ENCODE measurements around the gene STAMBP. TPM values are rescaled to one million over a fixed set of nuclear protein-coding genes. Genes with fewer than 3 reads are reported as not detected.

The STAMBP gene
- total and polyA plus RNA-seq, 2 of the 4 experiments (the other 2 are of a cell fraction): 29.7 to 38.7 TPM

GRCh38 chr2:73830871-73831401 is 2.2 kb downstream of the STAMBP start (continued):
- no peak for TF ChIP-seq RAD21 (IDR thresholded peaks at IDR 0.05; ENCODE audit: low read length)
- TF ChIP-seq RFX5 (IDR thresholded peaks at IDR 0.05; ENCODE audit: low read depth, low read length): no peak
- TF ChIP-seq MAZ (IDR thresholded peaks at IDR 0.05; ENCODE audit: borderline replicate concordance, low read depth, low read length): no peak
- TF ChIP-seq BHLHE40 (IDR thresholded peaks at IDR 0.05; ENCODE audit: low read depth, low read length): peak; percentile 57; the same call in 1 of the 2 replicates

GRCh38 chr2:73832930-73833329 is 4.2 kb downstream of the STAMBP start:
- no peak overlapping the region for H3K4ac ChIP-seq (ENCODE audit: low read depth, low read length)
- CTCF ChIA-PET: no interaction called here
- ATAC-seq (ENCODE audit: low read depth): no peak
- H3K4me3 ChIP-seq (ENCODE audit: insufficient read depth, low read depth, low read length): no peak overlapping the region
- BruUV-seq (replicated peaks): no TSS peak
- TF ChIP-seq MAZ (IDR thresholded peaks at IDR 0.05; ENCODE audit: borderline replicate concordance, low read depth, low read length): no peak
- no peak for TF ChIP-seq BHLHE40 (IDR thresholded peaks at IDR 0.05; ENCODE audit: low read depth, low read length)
- TF ChIP-seq NFE2L2 (IDR thresholded peaks at IDR 0.05; ENCODE audit: low read depth, low read length): no peak
- TF ChIP-seq CHD1 (IDR thresholded peaks at IDR 0.05; ENCODE audit: low read depth, low read length): no peak
- no peak for TF ChIP-seq CTCF (conservative IDR thresholded peaks at IDR 0.05; ENCODE audit: low read depth, low read length)
- no peak for TF ChIP-seq RFX5 (IDR thresholded peaks at IDR 0.05; ENCODE audit: low read depth, low read length)
- TF ChIP-seq CEBPB (IDR thresholded peaks at IDR 0.05; ENCODE audit: low read depth, low read length): no peak
- TF ChIP-seq POLR2A (IDR thresholded peaks at IDR 0.05; ENCODE audit: low read depth, low read length): no peak
- no peak for TF ChIP-seq SMC3 (IDR thresholded peaks at IDR 0.05; ENCODE audit: low read depth, low read length)
- no peak for TF ChIP-seq RAD21 (IDR thresholded peaks at IDR 0.05; ENCODE audit: low read length)
- no peak for TF ChIP-seq ELK1 (IDR thresholded peaks at IDR 0.05; ENCODE audit: borderline replicate concordance, low read depth, low read length)
- no peak overlapping the region for H4K91ac ChIP-seq (ENCODE audit: insufficient read depth, low read depth, low read length)
- no peak overlapping the region for H2BK20ac ChIP-seq (ENCODE audit: low read depth, low read length)
- DNase-seq: peak; percentile 53
- H2AK5ac ChIP-seq (ENCODE audit: low read depth, low read length): no peak overlapping the region
- no peak overlapping the region for H2AK9ac ChIP-seq (replicated peaks; ENCODE audit: low read depth, low read length, poor library complexity)
- no peak overlapping the region for H2AFZ ChIP-seq (replicated peaks; ENCODE audit: low read length, poor library complexity)
- H3K4me1 ChIP-seq (ENCODE audit: control insufficient read depth, insufficient read depth, low read length): peaks cover 3% of the 10 kb centered on the region; the same call in 1 of the 2 replicates
- H3K18ac ChIP-seq (ENCODE audit: low read depth, low read length): no peak overlapping the region
- H4K5ac ChIP-seq (ENCODE audit: low read depth, low read length): no peak overlapping the region
- H3K36me3 ChIP-seq (ENCODE audit: control insufficient read depth, insufficient read depth, low read length): peaks cover 13% of the 10 kb centered on the region
- H4K8ac ChIP-seq (ENCODE audit: low read depth in 2 of 2, low read length in 2 of 2): no peak overlapping the region
- no peaks in the 10 kb centered on the region for H3K27me3 ChIP-seq (ENCODE audit: control insufficient read depth, insufficient read depth, low read length)
- H3K9me1 ChIP-seq (ENCODE audit: insufficient read depth, low read length): 0 out of 2 replicates have a peak, but pooled peaks cover 4% of the 10 kb centered on the region
- no peak overlapping the region for H3K56ac ChIP-seq (ENCODE audit: extremely low read depth, insufficient read depth, low read length)
- no peaks in the 10 kb centered on the region for H3K9me3 ChIP-seq (ENCODE audit: control insufficient read depth, insufficient read depth, low read length)
- no peak overlapping the region for H3K4me2 ChIP-seq (ENCODE audit: low read depth, low read length)
- no peaks in the 10 kb centered on the region; the same call in 1 of the 2 replicates for H4K20me1 ChIP-seq (ENCODE audit: insufficient read depth, low read length)
- dilution Hi-C loops (cut with HindIII; ENCODE audit: low sequenced_read_pairs, unreplicated experiment) (loop anchor here (25.0 kb wide), 1 partner anchor 279 kb away; no protein-coding TSS in a partner anchor), intact Hi-C loops (cut with micrococcal nuclease) (no loop called here), in situ Hi-C loops (cut with MboI; ENCODE audit: low sequenced_read_pairs) (loop anchor here (25.0 kb wide), 1 partner anchor 304 kb away; the partner anchor contains the start of gene BOLA3)
- H3K27ac ChIP-seq (ENCODE audit: insufficient read depth, low read length): no peak overlapping the region
- no peak overlapping the region for H2BK120ac ChIP-seq (ENCODE audit: low read depth, low read length)
- POLR2A ChIA-PET (ENCODE audit: unreplicated experiment): no interaction called here
- no peak overlapping the region for H3K23ac ChIP-seq (ENCODE audit: low read depth, low read length)
- peaks cover 28 to 56% of the 10 kb centered on the region in 2 experiments for H3K79me1 ChIP-seq (ENCODE audit: low read depth in 1 of 2, low read length in 2 of 2)
- H3K14ac ChIP-seq (replicated peaks; ENCODE audit: low read depth, low read length): no peak overlapping the region
- H2BK5ac ChIP-seq (ENCODE audit: low read depth, low read length, poor library complexity, severe bottlenecking): no peak overlapping the region
- H2BK15ac ChIP-seq (ENCODE audit: low read depth, low read length): no peak overlapping the region
- H3K9ac ChIP-seq (ENCODE audit: low read depth, low read length): no peak overlapping the region

Measured in IMR-90 (cell line).